K562 (cell line): ENCODE data around the gene HSPA5. TPM values are rescaled to one million over a fixed set of nuclear protein-coding genes. Genes with fewer than 3 reads are reported as not detected.

ENCODE experiments used
- ATF2 ChIP-seq: sonication (generic); formaldehyde crosslinking; IDR thresholded peaks from 2 replicates; pipeline ENCODE4 v1.8.1; 2022; ENCODE audit warnings: missing genetic modification reagents
- CBFA2T2 ChIP-seq: fragments of 450-650 bp; conservative IDR thresholded peaks from 2 replicates; pipeline ENCODE4 v1.6.1; 2017; ENCODE audit warnings: mild to moderate bottlenecking
- FOSL1 ChIP-seq: fragments of 200-800 bp; sonication (Bioruptor generic); conservative IDR thresholded peaks from 2 replicates; pipeline ENCODE4 v1.6.1; 2016; ENCODE audit warnings: missing genetic modification characterization, missing compliant biosample characterization
- GABPB1 ChIP-seq: sonication (generic); formaldehyde crosslinking; IDR thresholded peaks from 2 replicates; pipeline ENCODE4 v1.8.0; 2022; ENCODE audit warnings: mild to moderate bottlenecking, missing genetic modification reagents
- HDAC1 ChIP-seq, 2 experiments: fragments of 450-650 bp; IDR thresholded peaks; 2 replicates each; pipeline ENCODE4 v1.6.1; 2016 to 2017; ENCODE audit warnings: inconsistent platforms in 1 of 2, mild to moderate bottlenecking in 1 of 2, moderate library complexity in 1 of 2
- HDAC2 ChIP-seq: fragments of 450-650 bp; IDR thresholded peaks from 2 replicates; pipeline ENCODE4 v1.6.1; 2016; ENCODE audit warnings: mild to moderate bottlenecking
- HOMEZ ChIP-seq: fragments of 250-450 bp; sonication (Bioruptor Pico); IDR thresholded peaks from 2 replicates; pipeline ENCODE4 v1.4.0; 2020; ENCODE audit warnings: mild to moderate bottlenecking, moderate library complexity
- NR1H2 ChIP-seq: sonication (generic); formaldehyde crosslinking; IDR thresholded peaks from 2 replicates; pipeline ENCODE4 v1.4.0; 2020; ENCODE audit warnings: mild to moderate bottlenecking, missing genetic modification reagents
- POLR3A ChIP-seq: IDR thresholded peaks from 2 replicates; pipeline ENCODE4 v1.6.1; 2011; ENCODE audit warnings: borderline replicate concordance, mild to moderate bottlenecking, moderate library complexity; ENCODE audit not compliant: insufficient read length, insufficient read depth; ENCODE audit errors: extremely low read depth
- RBM39 ChIP-seq: fragments of 200-400 bp; formaldehyde crosslinking; optimal IDR thresholded peaks from 2 replicates; pipeline ENCODE3; 2018; ENCODE audit warnings: low read depth, low read length
- SIX5 ChIP-seq, 2 experiments: IDR thresholded peaks; 2 replicates each; pipeline ENCODE4 v1.6.1; 2011; ENCODE audit warnings: low read length in 2 of 2, borderline replicate concordance in 1 of 2, low read depth in 1 of 2, mild to moderate bottlenecking in 1 of 2, moderate library complexity in 1 of 2; ENCODE audit not compliant: insufficient read depth in 1 of 2
- ZNF165 ChIP-seq: fragments of 250-450 bp; sonication (Bioruptor Pico); IDR thresholded peaks from 2 replicates; pipeline ENCODE4 v1.4.0; 2020; ENCODE audit warnings: borderline replicate concordance
- ZNF347 ChIP-seq: fragments of 450-650 bp; formaldehyde crosslinking; IDR thresholded peaks from 2 replicates; pipeline ENCODE4 v1.4.0; 2020; ENCODE audit warnings: low read depth, mild to moderate bottlenecking, moderate library complexity
- ZNF561 ChIP-seq: fragments of 450-650 bp; formaldehyde crosslinking; conservative IDR thresholded peaks from 2 replicates; pipeline ENCODE4 v1.4.0; 2020; ENCODE audit warnings: mild to moderate bottlenecking, moderate library complexity
- ZNF589 ChIP-seq: fragments of 200-800 bp; sonication (Bioruptor generic); IDR thresholded peaks from 2 replicates; pipeline ENCODE4 v1.6.1; 2016; ENCODE audit warnings: low read depth, missing genetic modification characterization, missing compliant biosample characterization
- ZNF778 ChIP-seq: fragments of 450-650 bp; formaldehyde crosslinking; IDR thresholded peaks from 2 replicates; pipeline ENCODE4 v1.4.0; 2020; ENCODE audit warnings: mild to moderate bottlenecking, moderate library complexity
- polyA plus RNA-seq, 8 experiments: library from polyadenylated mRNA; depleted of rRNA in 4 of 8; stranded (reverse) in 5 of 8; unstranded in 3 of 8; fragments of >200 nt; fragmentation: Nextera tagmentation in 2 of 8; fragmentation: Illumina TruSeq in 1 of 8; extraction: Ambion mirVana in 2 of 8; extraction: Trizol in 1 of 8; gene quantifications; 2 replicates each; pipeline versions ENCODE4 v1.2.1 to v1.2.3, GENCODE V29; 2011 to 2014; ENCODE audit warnings: inconsistent platforms in 1 of 8, missing spikeins in 1 of 8
- total RNA-seq, 7 experiments: library from RNA; depleted of rRNA in 6 of 7; stranded (reverse); fragments of >200 nt in 6 of 7; fragmentation: Illumina TruSeq in 2 of 7; extraction: Trizol in 2 of 7; gene quantifications; 2 replicates each; pipeline versions ENCODE4 v1.2.1 to v1.2.3, GENCODE V29; 2011 to 2021; ENCODE audit warnings: low replicate concordance in 1 of 7
- TF ChIP-seq, protein P1 (sequence below): IDR thresholded peaks from 2 replicates; pipeline ENCODE4 v1.6.1; 2014; ENCODE audit warnings: antibody characterized with exemption
- TF ChIP-seq, protein P2 (sequence below): fragments of 450-650 bp; IDR thresholded peaks from 2 replicates; pipeline ENCODE4 v1.6.1; 2016; ENCODE audit warnings: low read depth, mild to moderate bottlenecking, moderate library complexity
- TF ChIP-seq, protein P3 (sequence below): fragments of 250-450 bp; sonication (Bioruptor Pico); IDR thresholded peaks from 2 replicates; pipeline ENCODE4 v1.9.0; 2021; ENCODE audit warnings: mild to moderate bottlenecking, inconsistent platforms
- TF ChIP-seq, protein P4 (sequence below): fragments of 450-650 bp; conservative IDR thresholded peaks from 2 replicates; pipeline ENCODE4 v1.6.1; 2016; ENCODE audit warnings: missing genetic modification characterization, low read depth, mild to moderate bottlenecking, control low read depth, missing compliant biosample characterization

The HSPA5 gene
- total and polyA plus RNA-seq, 9 of the 15 experiments (the other 6 are each of a cell fraction or from before 2014, with no cell fraction given) = 48.0 to 265 (median 113) TPM

- TF ChIP-seq, protein P1, sequence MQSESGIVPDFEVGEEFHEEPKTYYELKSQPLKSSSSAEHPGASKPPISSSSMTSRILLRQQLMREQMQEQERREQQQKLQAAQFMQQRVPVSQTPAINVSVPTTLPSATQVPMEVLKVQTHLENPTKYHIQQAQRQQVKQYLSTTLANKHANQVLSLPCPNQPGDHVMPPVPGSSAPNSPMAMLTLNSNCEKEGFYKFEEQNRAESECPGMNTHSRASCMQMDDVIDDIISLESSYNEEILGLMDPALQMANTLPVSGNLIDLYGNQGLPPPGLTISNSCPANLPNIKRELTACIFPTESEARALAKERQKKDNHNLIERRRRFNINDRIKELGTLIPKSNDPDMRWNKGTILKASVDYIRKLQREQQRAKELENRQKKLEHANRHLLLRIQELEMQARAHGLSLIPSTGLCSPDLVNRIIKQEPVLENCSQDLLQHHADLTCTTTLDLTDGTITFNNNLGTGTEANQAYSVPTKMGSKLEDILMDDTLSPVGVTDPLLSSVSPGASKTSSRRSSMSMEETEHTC = no peak
- TF ChIP-seq, protein P2, sequence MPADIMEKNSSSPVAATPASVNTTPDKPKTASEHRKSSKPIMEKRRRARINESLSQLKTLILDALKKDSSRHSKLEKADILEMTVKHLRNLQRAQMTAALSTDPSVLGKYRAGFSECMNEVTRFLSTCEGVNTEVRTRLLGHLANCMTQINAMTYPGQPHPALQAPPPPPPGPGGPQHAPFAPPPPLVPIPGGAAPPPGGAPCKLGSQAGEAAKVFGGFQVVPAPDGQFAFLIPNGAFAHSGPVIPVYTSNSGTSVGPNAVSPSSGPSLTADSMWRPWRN = no peak
- TF ChIP-seq ZNF589 (peak; percentile 45; the same call in 1 of the 2 replicates), ZNF778 (CRISPR knock-in tag) (no peak), HOMEZ (no peak), POLR3A (no peak), FOSL1 (tag) (no peak), HDAC2 (no peak), GABPB1 (CRISPR knock-in tag) (no peak), HDAC1 (IDR thresholded peaks at IDR 0.05) (no peak), RBM39 (no peak), ZNF165 (no peak), CBFA2T2 (no peak), ZNF561 (CRISPR knock-in tag) (no peak), NR1H2 (CRISPR knock-in tag) (0 out of 2 replicates have a peak, but pooled peaks have one; percentile 54), SIX5 (IDR thresholded peaks at IDR 0.05; ENCODE audit: borderline replicate concordance in 1 of 2, insufficient read depth in 1 of 2, low read depth in 1 of 2, low read length in 2 of 2) (no peak), ATF2 (CRISPR knock-in tag) (no peak), ZNF347 (no peak)
- TF ChIP-seq, protein P3, sequence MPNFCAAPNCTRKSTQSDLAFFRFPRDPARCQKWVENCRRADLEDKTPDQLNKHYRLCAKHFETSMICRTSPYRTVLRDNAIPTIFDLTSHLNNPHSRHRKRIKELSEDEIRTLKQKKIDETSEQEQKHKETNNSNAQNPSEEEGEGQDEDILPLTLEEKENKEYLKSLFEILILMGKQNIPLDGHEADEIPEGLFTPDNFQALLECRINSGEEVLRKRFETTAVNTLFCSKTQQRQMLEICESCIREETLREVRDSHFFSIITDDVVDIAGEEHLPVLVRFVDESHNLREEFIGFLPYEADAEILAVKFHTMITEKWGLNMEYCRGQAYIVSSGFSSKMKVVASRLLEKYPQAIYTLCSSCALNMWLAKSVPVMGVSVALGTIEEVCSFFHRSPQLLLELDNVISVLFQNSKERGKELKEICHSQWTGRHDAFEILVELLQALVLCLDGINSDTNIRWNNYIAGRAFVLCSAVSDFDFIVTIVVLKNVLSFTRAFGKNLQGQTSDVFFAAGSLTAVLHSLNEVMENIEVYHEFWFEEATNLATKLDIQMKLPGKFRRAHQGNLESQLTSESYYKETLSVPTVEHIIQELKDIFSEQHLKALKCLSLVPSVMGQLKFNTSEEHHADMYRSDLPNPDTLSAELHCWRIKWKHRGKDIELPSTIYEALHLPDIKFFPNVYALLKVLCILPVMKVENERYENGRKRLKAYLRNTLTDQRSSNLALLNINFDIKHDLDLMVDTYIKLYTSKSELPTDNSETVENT = no peak
- TF ChIP-seq, protein P4, sequence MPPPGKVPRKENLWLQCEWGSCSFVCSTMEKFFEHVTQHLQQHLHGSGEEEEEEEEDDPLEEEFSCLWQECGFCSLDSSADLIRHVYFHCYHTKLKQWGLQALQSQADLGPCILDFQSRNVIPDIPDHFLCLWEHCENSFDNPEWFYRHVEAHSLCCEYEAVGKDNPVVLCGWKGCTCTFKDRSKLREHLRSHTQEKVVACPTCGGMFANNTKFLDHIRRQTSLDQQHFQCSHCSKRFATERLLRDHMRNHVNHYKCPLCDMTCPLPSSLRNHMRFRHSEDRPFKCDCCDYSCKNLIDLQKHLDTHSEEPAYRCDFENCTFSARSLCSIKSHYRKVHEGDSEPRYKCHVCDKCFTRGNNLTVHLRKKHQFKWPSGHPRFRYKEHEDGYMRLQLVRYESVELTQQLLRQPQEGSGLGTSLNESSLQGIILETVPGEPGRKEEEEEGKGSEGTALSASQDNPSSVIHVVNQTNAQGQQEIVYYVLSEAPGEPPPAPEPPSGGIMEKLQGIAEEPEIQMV (tag) = peak; percentile 43; the same call in 1 of the 2 replicates
Measured at GRCh38 chr9:125190361-125190801, 50.8 kb downstream of the HSPA5 start (continued).
